NT2/D1 (cell line): ENCODE results near the gene ARHGAP10.

Experiments
- SUZ12 ChIP-seq: IDR thresholded peaks from 2 replicates; pipeline ENCODE4 v1.6.1; 2011; ENCODE audit not compliant: insufficient read length, insufficient read depth; ENCODE audit errors: extremely low read depth
- YY1 ChIP-seq: IDR thresholded peaks from 2 replicates; pipeline ENCODE4 v1.6.1; 2011; ENCODE audit not compliant: insufficient read length, insufficient read depth
- ZNF274 ChIP-seq: IDR thresholded peaks from 2 replicates; pipeline ENCODE4 v1.6.1; 2011; ENCODE audit warnings: mild to moderate bottlenecking, low read depth, low read length

DNA sequence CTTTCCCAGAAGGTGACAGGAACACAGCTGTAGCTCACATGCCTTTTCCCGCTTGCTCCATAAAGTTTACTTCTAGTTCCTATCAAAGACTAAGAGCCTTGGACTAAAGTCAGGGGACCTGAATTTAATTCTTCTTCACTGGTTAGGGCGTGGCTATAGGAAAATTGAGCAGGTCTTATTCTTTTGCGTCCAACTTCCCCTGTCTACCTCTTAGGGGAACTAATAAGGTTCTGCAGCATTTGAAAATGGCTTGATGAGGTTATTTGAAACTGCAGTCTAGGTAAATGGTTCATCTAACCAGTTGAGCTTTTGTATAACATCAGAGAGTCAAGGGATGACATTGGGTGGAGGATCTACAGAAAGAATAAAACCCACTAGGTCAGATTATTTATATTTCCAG lies 2.6 kb downstream of the ARHGAP10 start:
- TF ChIP-seq SUZ12 = no peak
- no peak for TF ChIP-seq YY1
- TF ChIP-seq ZNF274 = no peak
